Fibroblast of skin of left quadriceps (primary cell): ENCODE measurements around the gene B4GALT1.
A peak's percentile ranks its signal among the peaks of the same experiment; 100 is the strongest.
"Not testable (repeated sequence)": the region's sequence is repeated elsewhere in the genome, so short reads cannot be mapped to it uniquely, and the experiment has no call there.

ENCODE experiments used
- DNase-seq, 2 experiments: peaks; one replicate each; pipeline ENCODE4 v3.0.0-alpha.2; 2013; ENCODE audit warnings: low read depth in 2 of 2

B4GALT1 gene

DNA sequence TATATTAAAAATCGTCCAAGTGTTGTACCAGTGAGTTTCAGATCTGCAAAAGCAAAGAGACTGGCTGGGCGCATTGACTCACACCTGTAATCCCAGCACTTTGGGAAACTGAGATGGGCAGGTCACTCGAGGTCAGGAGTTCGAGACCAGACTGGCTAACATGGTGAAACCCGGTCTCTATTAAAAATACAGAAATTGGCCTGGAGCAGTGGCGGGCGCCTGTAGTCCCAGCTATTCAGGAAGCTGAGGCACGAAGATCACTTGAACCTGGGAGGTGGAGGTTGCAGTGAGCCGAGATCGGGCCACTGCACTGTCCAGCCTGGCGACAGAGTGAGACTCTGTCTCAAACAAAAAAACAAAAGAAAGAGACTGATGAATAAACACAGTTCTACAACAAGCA, 18.3 kb upstream of the B4GALT1 start:
- DNase-seq, result no peak

DNA sequence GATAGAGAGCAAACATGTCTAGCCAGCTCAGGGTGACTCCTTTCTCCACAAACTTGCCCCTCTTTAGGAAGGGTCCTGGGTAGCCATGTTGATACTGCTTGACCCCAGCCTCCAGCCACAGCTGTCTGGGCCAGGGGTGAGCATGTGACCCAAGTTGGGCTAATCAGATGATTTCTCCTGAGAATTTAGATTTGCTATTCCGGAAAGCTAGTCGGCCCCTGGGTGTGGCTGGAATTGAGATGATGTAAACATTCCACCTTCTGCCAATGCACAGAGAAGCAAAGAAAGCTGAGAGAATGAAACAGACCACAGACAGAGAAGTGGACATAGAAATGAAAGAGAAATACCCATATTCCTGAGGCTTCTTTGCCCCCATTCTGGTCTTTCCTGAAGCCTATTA, 17.8 kb upstream of the B4GALT1 start:
- DNase-seq, result no peak

DNA sequence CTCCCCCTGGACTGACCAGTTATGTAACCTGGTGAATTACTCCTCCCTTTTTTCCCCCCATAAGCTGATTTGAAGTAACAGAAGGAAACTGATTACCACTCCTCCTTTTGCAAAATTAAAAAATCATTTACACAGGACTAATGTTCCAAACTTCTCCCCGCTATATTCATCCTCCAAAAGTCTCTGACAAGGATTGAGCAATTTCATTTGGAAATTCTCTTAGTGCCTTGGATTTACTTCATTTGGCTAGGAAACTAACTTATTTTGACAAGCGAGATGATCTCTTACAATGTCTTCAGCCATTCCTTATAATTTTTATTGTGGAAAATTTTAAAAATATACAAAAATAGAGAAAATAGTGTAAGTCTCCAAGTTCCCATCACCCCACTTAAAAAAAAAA, 15.4 kb upstream of the B4GALT1 start:
- DNase-seq, result no peak

DNA sequence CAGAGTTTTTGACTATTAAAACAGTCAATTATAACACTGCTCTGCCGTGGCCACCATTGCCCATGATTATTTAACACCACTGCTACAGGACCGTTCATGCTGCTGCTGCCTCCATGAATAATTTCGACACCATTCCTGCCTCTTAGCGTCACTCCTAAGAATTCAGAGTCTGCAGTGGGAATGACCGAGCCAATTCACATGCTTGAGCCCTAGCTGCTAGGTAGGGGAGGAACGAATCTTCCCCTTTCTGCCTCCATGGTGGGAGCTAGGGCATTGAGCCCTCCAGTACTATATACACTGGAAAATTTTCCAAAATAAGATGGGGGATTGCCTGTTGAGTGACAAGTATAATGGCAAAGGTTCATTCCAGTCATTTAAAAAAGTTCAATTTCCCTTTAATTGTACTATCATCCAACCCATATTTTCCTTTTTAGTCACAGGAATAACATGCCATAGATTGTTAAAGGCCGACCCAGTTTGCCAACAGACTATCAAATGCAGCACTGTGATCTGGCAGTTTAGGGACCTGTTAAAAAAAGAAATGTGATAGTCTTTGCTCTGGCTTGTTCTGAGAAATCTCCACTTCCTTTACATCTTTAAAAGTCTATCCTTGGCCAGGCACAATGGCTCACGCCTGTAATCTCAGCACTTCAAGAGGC, 13.5 kb upstream of the B4GALT1 start:
- DNase-seq, result no peak

DNA sequence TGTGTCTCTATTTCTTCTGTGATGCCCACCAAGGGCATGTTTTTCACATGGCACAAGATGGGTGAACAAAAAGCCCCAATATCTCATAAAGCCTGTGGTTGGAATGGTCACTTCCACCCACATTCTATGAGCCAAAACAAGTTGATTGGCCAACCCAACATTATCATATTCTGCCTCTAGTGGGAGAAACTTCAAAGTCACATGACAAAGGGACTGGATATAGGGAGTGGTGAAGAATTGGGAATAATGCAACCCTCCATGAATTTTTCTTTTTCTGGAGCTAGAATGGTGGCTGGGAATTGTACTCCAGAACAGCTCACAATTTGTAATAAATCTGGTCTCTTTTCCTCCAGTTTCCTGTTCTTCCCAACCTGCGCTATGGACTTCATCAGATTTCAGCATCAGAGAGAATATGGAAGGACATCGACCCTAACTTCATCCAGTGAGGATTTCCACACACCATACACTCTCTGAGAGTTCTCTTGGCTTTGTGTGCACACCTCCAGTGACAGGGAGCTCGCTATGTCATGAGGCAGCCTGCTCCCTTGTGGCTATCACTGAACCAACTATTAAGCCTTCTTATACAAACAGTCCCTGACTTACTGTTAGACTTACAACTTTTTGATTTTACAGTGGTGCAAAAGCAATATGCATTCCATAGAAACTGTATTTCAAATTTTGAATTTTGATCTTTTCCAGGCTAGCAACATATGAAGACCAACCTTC, 12.0 kb upstream of the B4GALT1 start:
- DNase-seq, result no peak

DNA sequence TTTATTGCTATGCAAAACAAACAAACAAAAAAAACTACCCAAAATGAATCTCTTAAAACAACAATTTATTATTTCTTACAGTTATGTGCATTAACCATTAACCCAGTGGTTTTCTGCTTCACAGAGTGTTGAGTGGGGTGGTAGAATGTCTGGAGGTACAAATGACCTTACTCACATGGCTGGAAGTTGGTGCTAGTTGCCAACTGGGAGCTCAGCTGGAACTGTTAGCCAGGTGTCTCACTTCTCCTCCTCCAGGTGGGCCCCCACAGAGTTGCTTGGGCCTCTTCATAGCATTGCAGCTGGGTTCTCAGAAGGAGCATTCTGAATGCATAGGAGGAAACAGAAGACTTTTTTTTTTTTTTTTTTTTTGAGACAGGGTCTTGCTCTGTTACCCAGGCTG, 10.5 kb upstream of the B4GALT1 start:
- no peak for DNase-seq

DNA sequence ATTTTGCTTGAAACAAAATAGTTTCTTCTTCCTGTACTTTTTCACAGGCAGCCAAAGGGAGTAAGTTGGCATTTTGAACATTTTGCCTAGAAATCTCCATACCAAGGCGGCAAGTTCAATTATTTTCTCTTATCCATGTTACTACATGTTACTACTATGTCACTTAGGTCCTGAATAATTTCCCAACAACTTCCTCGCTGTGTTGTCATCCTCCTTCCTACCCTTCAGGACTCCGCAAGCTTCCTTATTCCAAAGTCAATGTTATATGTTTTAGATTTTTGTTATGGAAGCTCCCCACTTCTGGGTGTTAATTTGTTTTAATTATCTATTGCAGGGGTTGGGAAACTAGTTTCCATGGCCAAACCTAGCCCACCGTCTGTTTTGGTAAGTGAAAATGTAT, 9.9 kb upstream of the B4GALT1 start:
- no peak for DNase-seq

DNA sequence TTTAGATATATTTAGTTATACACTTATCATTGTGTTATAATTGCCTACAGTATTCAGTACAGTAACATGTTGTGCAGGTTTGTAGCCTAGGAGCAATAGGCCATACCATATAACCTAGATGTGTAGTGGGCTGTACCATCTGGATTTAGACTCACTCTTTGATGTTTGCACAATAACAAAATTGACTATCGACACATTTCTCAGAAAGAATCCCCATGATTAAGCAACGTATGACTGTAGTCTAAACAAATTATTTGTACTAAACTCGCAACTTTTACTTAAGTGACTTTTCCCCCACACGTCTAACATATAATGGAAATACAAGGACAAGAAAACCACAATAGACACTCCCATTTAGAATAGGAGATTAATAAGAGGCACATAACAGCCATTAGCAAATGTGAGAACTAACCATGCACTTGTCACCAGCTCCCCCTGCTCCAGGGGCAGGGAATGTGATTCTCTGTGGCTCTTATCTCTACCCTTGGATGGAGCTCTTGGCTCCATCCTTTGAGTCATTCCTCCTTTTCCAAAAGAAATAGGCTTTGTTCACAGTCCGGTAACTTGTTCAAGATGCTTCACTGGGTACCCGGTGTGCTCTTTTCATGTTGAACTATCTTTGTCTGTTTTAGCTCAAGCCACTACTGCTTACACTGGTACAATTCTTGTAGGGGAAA, 8.7 kb upstream of the B4GALT1 start:
- DNase-seq, result no peak

DNA sequence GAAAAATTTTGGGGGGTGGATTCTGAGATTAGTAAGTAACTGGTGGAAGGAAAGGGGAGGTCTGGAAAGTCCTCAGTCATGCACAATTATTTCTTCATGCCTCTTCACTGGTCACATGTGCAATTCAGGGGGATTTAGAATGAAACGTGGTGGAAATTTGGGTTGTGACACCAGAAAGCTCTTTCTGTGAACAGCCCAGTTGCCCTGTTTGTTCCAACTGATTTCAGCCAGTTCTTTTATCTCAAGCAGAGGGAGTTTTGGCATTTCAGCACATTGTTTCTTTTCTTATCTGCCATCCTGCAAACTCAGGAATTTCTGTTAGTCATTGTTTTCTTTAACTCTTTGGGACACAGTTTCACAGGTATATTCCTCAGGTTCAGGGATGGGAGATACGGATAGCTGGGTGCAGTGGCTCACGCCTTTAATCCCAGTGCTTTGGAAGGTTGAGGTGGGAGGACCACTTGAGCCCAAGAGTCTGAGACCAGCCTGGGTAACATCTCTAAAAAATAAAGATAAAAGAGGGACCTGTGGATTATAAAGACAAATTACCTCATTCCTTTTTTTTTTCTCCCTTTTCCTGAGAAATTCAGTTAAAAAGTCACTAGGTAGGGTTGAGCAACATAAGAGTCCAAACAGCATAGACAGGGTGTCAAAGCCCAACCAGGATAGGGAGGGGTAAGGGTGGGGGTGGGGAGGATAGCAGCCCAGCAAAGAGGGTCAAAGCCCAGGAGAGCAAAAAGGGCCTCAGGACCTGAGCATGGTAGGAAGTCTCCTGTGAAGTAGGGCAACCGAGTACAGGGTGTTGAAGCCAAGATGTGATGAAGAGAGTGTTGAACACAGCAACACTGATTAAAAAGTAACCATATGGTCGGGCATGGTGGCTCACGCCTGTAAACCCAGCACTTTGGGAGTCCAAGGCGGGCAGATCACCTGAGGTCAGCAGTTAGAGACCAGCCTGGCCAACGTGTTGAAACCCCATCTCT, 5.4 kb upstream of the B4GALT1 start:
- no peak for DNase-seq

DNA sequence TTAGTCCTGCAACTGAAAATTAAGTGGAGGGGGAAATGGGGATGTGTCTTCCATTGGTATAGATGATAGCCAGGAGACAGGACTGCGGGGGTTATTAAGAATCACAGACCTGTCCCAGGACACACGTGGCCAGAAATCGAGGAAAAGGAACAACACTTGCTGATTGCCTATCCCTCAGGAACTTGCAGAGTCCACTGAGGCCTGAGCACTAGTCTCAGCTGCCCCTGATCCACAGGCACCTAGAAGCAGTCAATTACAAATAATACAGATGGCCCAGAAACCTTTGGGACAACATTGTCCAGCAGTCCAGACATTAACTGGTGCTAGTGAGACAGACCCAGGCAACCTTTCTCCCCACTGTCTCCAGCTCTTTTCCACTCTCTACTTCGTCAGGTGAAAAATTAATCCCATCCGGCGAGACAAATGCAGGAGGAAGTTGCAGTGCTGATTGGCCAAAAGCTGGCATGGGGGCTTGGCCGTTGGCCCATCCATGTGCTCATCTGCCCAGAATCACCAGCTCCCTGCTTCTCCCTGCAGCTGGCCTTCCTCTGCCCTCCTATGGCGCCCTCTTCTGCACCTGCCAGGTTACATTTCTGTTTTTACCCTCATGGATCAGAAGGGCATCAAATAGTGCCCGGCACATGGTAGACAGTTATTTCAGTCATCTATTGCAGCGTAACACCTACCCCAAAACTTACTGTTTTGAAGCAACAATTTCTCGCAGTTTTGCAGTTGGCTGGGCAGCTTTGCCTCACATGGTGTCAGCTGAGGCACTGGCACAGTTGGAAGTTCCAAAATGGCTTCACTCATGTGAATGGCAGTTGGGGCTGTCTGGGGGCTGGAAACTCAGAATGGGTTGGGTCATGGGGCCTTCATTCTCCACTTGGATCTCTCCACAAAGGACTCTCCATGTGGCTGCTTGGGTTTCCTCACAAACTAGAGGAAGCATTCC, 3.6 kb upstream of the B4GALT1 start:
- DNase-seq, result no peak

DNA sequence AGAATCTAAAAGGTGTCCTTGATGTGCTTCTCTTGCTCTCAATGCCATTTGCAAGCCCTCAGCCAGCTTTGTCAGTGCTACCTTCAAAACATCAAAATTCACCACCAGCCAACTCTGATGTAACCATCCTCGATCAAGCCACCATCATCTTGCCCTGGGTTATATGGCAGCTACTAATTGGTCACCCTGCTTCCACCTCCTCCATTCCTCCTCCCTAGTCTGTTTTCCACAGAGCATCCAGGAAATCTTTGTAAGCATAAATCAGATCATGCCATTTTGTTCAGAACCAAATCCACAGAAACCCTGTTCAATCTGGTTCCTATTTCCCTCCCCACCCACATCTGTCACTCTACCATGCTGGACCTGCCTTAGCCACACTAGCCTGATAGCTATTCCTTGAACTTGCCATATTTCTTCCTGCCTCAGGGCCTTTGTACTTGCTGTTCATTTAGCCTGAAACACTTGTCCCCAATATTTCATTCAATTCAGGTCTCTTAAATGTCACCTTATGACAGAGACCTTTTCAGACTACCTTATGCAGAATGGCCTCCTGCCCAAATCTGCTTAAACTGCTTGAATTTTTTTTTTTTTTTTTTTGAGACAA, 1.9 kb upstream of the B4GALT1 start:
- no peak for DNase-seq

DNA sequence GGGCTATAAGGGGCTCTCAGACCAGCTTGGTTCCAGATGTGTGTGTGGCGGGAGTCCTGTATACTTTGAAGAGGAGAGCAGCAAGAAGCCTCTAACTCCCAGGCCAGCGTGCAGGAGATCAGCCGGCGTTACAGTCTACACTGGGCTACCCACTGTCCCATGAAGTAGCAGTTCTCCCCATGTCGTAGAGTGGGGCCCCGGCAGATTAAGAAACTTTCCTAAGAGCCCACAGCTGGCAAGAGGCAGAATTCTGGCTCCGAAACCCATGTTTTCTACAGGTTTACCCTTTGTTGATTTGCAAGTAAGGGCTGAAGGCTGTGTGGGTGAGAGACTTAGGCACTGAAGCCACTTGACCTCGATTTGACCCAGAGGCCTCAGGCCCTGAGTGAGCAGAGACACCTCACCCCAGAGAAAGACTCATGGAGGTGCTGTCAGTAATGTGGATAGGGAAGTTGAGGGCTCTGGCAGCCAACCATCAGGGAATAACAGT, 881 bp upstream of the B4GALT1 start:
- DNase-seq, result no peak

DNA sequence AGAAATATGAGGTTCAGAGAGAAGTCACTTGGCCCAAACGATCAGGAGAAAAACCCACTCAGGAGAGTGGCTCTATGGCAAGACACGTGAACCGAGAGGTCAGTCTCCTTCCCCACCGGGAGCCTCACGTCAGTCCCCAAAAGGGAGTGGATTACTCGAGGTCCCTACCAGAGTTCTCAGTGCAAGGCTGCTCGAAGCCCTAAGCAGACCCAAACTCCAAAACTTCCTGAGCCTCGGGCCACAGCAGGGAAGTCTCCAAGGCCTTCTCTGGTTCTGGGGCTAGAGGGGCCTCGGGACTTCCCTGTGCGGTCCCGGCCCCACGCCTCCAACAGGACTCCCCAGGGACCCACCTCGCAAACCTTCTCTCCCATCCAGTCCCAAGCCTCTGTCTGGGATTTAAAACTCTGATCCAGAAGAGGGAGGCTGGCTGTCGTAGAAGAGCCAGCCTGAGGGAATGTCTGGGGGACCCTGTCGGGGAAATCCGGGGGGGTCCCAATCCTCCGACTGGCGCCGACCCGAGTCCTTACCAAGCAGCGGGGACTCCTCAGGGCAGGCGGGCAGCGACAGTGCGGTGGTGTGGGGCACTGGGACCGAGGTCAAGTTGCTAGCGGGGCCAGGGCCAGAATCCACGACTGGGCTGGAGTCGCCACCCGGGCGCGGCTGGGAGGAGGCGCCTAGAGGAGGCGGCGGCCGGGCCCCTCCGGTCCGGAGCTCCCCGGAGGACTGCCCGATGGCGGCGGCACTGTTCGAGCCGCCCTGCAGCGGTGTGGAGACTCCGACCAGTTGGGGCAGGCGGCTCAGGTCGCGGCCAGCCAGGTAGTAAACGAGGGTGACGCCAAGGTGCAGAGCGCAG, 679 bp downstream of the B4GALT1 start:
- DNase-seq, result no peak

DNA sequence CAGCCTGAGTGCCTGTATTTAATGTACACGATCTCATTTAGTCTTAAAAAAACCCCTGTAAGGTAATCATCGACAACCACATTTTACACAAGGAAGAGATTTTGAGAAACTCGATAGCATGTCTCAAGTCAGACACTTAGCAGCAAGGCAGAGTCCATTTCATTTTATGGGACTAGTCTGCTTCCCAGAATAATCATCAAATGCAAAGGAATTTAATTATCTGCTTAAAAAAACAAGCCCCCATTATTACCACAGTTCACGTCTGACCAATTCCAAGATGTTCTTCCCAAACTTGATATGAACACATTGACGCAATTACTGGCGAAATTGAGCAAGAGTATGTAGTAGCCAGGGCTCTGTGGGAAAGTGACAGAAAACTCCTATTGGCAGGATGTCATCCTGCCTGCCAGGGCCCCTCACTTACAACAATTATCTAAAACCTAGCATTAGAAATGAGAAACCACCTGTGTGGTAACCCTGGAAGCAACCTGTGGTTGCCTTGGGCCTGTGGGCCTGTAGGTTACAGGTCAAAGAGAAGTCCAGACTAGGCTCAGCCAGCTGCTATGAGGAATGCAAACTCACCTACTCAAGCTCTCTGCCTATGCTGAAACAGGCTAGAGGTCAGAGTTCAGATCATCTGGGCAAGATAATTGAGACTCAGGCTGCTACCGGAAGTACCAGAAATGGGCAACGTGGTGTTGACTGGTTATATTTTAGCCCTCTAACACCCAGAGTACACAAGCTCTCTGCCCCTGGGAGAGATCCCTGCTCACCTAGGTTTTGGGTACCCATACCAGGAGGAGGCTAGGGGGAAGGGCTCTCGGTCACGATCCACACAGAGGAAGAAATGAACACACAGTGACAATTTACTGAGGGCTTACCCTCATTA, 1.6 kb downstream of the B4GALT1 start:
- peak; percentile 68 to 70 for DNase-seq

DNA sequence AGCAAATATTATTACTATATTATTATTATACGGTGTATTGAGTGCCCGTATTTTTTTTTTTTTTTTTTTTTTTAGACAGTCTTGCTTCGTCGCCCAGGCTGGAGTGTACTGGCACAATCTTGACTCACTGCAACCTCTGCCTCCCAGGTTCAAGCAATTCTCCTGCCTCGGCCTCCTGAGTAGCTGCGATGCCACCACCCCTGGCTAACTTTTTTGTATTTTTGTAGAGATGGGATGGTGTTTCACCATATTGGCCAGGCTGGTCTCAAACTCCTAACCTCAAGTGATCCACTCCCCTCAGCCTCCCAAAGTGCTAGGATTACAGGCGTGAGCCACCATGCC, 2.2 kb downstream of the B4GALT1 start:
- DNase-seq, result not testable (repeated sequence)

DNA sequence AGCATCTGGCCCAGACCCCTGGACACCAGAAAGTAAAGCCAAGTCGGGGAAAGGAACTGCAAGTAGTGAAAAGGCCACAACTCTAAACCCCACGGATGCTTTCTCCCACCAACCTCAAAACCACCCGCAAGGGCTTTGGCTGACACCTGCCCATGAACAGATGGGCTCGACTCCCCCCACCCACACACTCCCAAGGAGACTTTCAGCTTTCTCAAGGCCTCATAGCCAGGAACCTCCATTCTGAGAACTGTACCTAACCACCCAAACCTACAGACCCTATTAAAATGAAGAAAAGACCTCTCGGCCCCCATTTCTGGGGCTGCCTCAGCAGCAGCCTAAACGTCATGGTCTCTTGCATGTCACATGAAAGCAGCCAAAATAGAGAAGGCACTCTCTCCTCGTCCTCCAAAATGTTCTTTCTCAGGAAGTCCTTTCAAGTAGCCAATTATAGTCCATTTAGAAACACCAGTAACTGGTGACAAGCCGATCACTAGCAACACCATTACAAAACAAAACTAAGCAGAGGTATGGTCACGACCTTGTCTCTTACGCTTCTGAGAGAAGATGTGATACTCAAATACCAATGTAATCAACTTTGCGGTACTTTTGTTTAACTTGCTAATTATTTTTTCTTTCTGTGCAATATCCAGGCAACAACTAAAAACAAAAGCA, 2.9 kb downstream of the B4GALT1 start:
- DNase-seq, result no peak

DNA sequence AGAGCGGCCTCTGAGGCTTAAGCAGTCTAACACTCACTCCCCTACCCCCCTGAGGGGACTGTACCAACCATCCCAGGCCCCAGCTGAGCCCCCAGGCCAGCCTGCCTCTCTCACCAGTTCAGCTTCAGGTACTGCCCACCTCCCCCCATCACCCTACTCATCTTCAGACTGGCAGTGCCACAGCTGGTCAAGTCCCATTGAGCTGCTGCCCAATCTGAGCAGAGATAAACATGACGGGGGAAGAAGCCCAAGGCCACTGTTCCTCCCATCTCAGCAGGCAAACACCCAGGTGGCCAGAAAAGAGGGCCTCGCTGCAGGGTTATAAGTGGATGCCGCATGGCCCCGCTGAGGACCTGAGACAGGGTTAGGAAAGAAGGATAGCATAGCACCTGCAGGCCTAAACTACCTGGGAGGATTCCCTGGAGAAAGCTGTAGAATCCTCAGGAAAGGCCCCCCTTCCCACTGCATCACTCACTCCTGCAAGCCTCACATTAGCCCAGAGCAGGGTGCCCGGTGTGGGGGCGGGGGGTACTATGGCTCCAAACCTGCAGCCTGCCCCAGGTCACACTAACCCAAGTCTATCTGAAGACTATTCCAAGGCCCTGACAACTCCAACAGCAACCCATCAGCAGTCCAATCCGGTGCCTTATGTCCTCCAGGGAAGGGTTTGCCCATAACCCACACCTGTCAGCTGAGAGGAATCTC, 3.6 kb downstream of the B4GALT1 start:
- DNase-seq, result no peak
